Heart right ventricle (tissue), 16 donors: Measurements from ENCODE around the gene MAD1L1. TPM values are rescaled to one million over a fixed set of nuclear protein-coding genes. Genes with fewer than 3 reads are reported as not detected.

ENCODE experiments used
- ATAC-seq, 8 donors: fragments of 200-7000 bp; cut with Tn5 transposase; one replicate each; pipeline ENCODE4 v1.9.1; 2020; ENCODE audit warnings: mild to moderate bottlenecking in 8 of 8, moderate library complexity in 8 of 8, moderate number of reproducible peaks in 1 of 8
- DNase-seq, 2 donors: peaks; one replicate each; pipeline ENCODE4 v3.0.0-alpha.2; 2020
- H3K27ac ChIP-seq, 10 donors: fragments of 200-600 bp; sonication (generic) in 2 of 10; one replicate each; pipeline versions ENCODE4 v1.5.0 to v1.8.0; 2020 to 2022; ENCODE audit warnings: mild to moderate bottlenecking in 3 of 10
- H3K27me3 ChIP-seq, 7 donors: fragments of 200-600 bp; one replicate each; pipeline ENCODE4 v1.8.0; 2021 to 2022; ENCODE audit warnings: mild to moderate bottlenecking in 2 of 7
- H3K36me3 ChIP-seq, 9 donors: fragments of 200-600 bp; sonication (generic) in 1 of 9; one replicate each; pipeline versions ENCODE4 v1.5.0 to v1.8.0; 2020 to 2022; ENCODE audit warnings: mild to moderate bottlenecking in 2 of 9
- H3K4me1 ChIP-seq, 9 donors: fragments of 200-600 bp; sonication (generic) in 1 of 9; one replicate each; pipeline versions ENCODE4 v1.5.0 to v1.8.0; 2020 to 2022; ENCODE audit warnings: mild to moderate bottlenecking in 4 of 9
- H3K4me3 ChIP-seq, 10 donors: fragments of 200-600 bp; sonication (generic) in 2 of 10; one replicate each; pipeline versions ENCODE4 v1.5.0 to v1.8.0; 2020 to 2022; ENCODE audit warnings: mild to moderate bottlenecking in 7 of 10, moderate library complexity in 2 of 10
- H3K9me3 ChIP-seq, 11 donors: fragments of 200-600 bp in 10 of 11; sonication (generic) in 2 of 11; one replicate each; pipeline versions ENCODE4 v1.5.0 to v1.8.0; 2013 to 2022; ENCODE audit warnings: mild to moderate bottlenecking in 2 of 11, control low read depth in 1 of 11, moderate library complexity in 1 of 11
- CTCF ChIP-seq, 9 donors: fragments of 200-600 bp; sonication (generic) in 2 of 9; IDR thresholded peaks; one replicate each; pipeline versions ENCODE4 v1.5.0 to v1.8.0; 2021 to 2022; ENCODE audit warnings: antibody characterized with exemption in 9 of 9, mild to moderate bottlenecking in 5 of 9, moderate library complexity in 1 of 9
- WGBS, 2 donors: extraction: QIAGEN DNeasy Blood & Tissue Kit; methylation state at CpG; one replicate each; pipeline ENCODE4 v1.1.7; 2013; ENCODE audit warnings: inconsistent platforms in 1 of 2; 5-methylcytosine and 5-hydroxymethylcytosine counted together
- intact Hi-C, 10 donors: fragments of 100-400 bp; cut with DNase I; formaldehyde crosslinking; loops; one replicate each; pipeline versions ENCODE4 v1.11.1 to v1.14.2; 2022
- polyA plus RNA-seq, 2 donors: library from polyadenylated mRNA; stranded (reverse); fragments of 200-250 nt; gene quantifications; one replicate each; pipeline ENCODE4 v1.2.3, GENCODE V29; 2013
- total RNA-seq, 10 donors: library from RNA; stranded (reverse); fragmentation: NEBNext Ultra II Directional in 3 of 10; extraction: Animal tissue kit (Norgen Biotek cat#: 25700) in 3 of 10; gene quantifications; one replicate each; pipeline versions ENCODE4 v1.2.1 to v1.2.4, GENCODE V29; 2021 to 2023
- donor health status: Arrhythmogenic right ventricular cardiomyopathy.
- donor health status: ischemic (EF 13 %, LVEDD 7.1; RV severe dilation, severe dysfunction).
- donor health status: healthy with polysubstance abuse.
- donor health status: DM: no; HTN: yes; CAD: no.
- donor health status: DM: no; HTN: no; CAD: no.
- donor health status: ischemic (EF 25% LVEDD 6.9; RV normal size, moderate dysfunction).
- donor health status: ischemic (EF 25% LVEDD 5.7; RV mildly dilated, moderate dysfunction).
- donor health status: healthy.
- donor health status: DM: yes; HTN: yes; CAD: no.
- donor health status: Ischemic cardiomyopathy.
- donor health status: ischemic (EF 35%, LVEDD 5.7; RV mildly dilated, moderate dysfunction).
- donor health status: nonischemic (EF 11% LVEDD 7.7; RV severe dilation, severe dysfunction).
- donor health status: DM: yes; HTN: yes; CAD: no.
- donor health status: PGD.
- donor health status: ischemic (EF 29% LVEDD 5.4; RV normal size, mild dysfunction).
- donor health status: nonischemic (EF 23%, LVEDD 6.1; RV moderate dilation, normal function).

MAD1L1 gene
- total and polyA plus RNA-seq, 12 donors: 13.8 to 46.8 (median 20.2) TPM

GRCh38 chr7:1895664-1896515, 336.9 kb downstream of the MAD1L1 start:
- Histone ChIP-seq H3K4me3 (no peak overlapping the region), H3K27me3 (no peaks in the 10 kb centered on the region), H3K9me3 (no peaks in the 10 kb centered on the region), H3K36me3 (peaks cover 0 to 29% (median 0%) of the 10 kb centered on the region in 9 donors), H3K4me1 (peaks cover 0 to 34% (median 17%) of the 10 kb centered on the region in 9 donors), H3K27ac (peak overlapping the region in 8 of 10 donors; percentile 8 to 76 (median 62))
- no peak for TF ChIP-seq CTCF (IDR thresholded peaks at IDR 0.05)
- 57 to 73% methylated on average over 30 of the region's 30 CpGs for WGBS, 2 donors
- intact Hi-C loops: no loop called here
- DNase-seq (peak; percentile 57 to 82), ATAC-seq (peak; percentile 66 to 87 (median 76))

GRCh38 chr7:1894906-1895663, 337.7 kb downstream of the MAD1L1 start:
- H3K4me1 ChIP-seq: peaks cover 0 to 34% (median 17%) of the 10 kb centered on the region in 9 donors
- no peaks in the 10 kb centered on the region for H3K27me3 ChIP-seq
- H3K27ac ChIP-seq: peak overlapping the region in 8 of 10 donors; percentile 8 to 76 (median 62)
- H3K4me3 ChIP-seq: no peak overlapping the region
- TF ChIP-seq CTCF (IDR thresholded peaks at IDR 0.05): no peak
- peaks cover 0 to 29% (median 0%) of the 10 kb centered on the region in 9 donors for H3K36me3 ChIP-seq
- WGBS, 2 donors: 83 to 85% methylated on average over 15 of the region's 15 CpGs
- no peak for DNase-seq
- intact Hi-C loops: no loop called here
- peak in 1 of 8 donors; percentile 7 for ATAC-seq
- no peaks in the 10 kb centered on the region for H3K9me3 ChIP-seq

GRCh38 chr7:1894313-1894900, 338.3 kb downstream of the MAD1L1 start:
- intact Hi-C loops: no loop called here
- no peaks in the 10 kb centered on the region for H3K27me3 ChIP-seq
- WGBS, 2 donors: 94 to 96% methylated on average over 9 of the region's 9 CpGs

More at GRCh38 chr7:1894313-1894900, 338.3 kb downstream of the MAD1L1 start:
- ATAC-seq: no peak
- H3K36me3 ChIP-seq: peaks cover 0 to 29% (median 0%) of the 10 kb centered on the region in 9 donors
- no peaks in the 10 kb centered on the region for H3K9me3 ChIP-seq
- H3K4me3 ChIP-seq: no peak overlapping the region
- TF ChIP-seq CTCF (IDR thresholded peaks at IDR 0.05): no peak
- DNase-seq: no peak
- H3K4me1 ChIP-seq: peaks cover 0 to 27% (median 15%) of the 10 kb centered on the region in 9 donors
- H3K27ac ChIP-seq: no peak overlapping the region
